Thyroid gland (tissue), 4 donors: ENCODE data around the gene RXYLT1.

ENCODE experiments used
- CTCF ChIP-seq, 6 experiments: fragments of 200-600 bp in 3 of 6; fragments of 450-650 bp in 3 of 6; sonication (generic) in 3 of 6; IDR thresholded peaks; one replicate each; pipeline ENCODE4 v1.5.1; 2016 to 2019; ENCODE audit warnings: antibody characterized with exemption in 6 of 6, mild to moderate bottlenecking in 2 of 6, inconsistent platforms in 1 of 6, moderate library complexity in 1 of 6
- POLR2A ChIP-seq, 2 donors: fragments of 450-650 bp; IDR thresholded peaks; one replicate each; pipeline ENCODE4 v1.6.1; 2017; ENCODE audit warnings: antibody characterized with exemption in 2 of 2, mild to moderate bottlenecking in 2 of 2, moderate library complexity in 1 of 2

- no peak for TF ChIP-seq POLR2A (IDR thresholded peaks at IDR 0.05)
- TF ChIP-seq CTCF (IDR thresholded peaks at IDR 0.05), result no peak
Observed at GRCh38 chr12:63836936-63837335, 57.2 kb downstream of the RXYLT1 start.
